RWPE1 (cell line): ENCODE measurements around the gene OR51F2.

ENCODE experiments used
- CTCF ChIA-PET: fragments of 350-600 bp; sonication (Branson Sonifier 250); formaldehyde crosslinking; extraction: SDS; loops from one replicate; lab custom pipeline; 2021; lab: Yijun Ruan, JAX
- POLR2A ChIA-PET: fragments of 400-600 bp; formaldehyde crosslinking; extraction: SDS; loops from one replicate; lab custom pipeline; 2020; ENCODE audit warnings: antibody characterized with exemption; ENCODE audit not compliant: low non-redundant PET; lab: Yijun Ruan, JAX
- DNase-seq: peaks from one replicate; pipeline ENCODE4 v3.0.0; 2012; ENCODE audit warnings: low spot score
- H3K27ac ChIP-seq: fragments of 450-650 bp; 2 replicates; pipeline ENCODE4 v1.5.1; 2017
- CTCF ChIP-seq: fragments of 450-650 bp; conservative IDR thresholded peaks from 2 replicates; pipeline ENCODE4 v1.5.1; 2017; ENCODE audit warnings: low read depth, mild to moderate bottlenecking

The OR51F2 gene

GRCh38 chr11:4865855-4866254, 44.7 kb downstream of the OR51F2 start:
- H3K27ac ChIP-seq = no peak overlapping the region
- no peak for DNase-seq
- TF ChIP-seq CTCF = no peak
- CTCF ChIA-PET = no interaction called here
- POLR2A ChIA-PET = no interaction called here
